KOPT-K1 (cell line): Measurements from ENCODE around the gene ABCC1.
"Not testable (repeated sequence)": the region's sequence is repeated elsewhere in the genome, so short reads cannot be mapped to it uniquely, and the experiment has no call there.

Experiments used
- H3K27ac ChIP-seq: fragments of 200-600 bp; sonication (generic); 2 replicates; pipeline ENCODE4 v1.5.1; 2016; ENCODE audit warnings: antibody characterized with exemption, mild to moderate bottlenecking, low read depth, low read length; ENCODE audit not compliant: poor library complexity, severe bottlenecking
- H3K36me3 ChIP-seq: fragments of 200-600 bp; sonication (generic); 2 replicates; pipeline ENCODE4 v1.5.1; 2017; ENCODE audit warnings: antibody characterized with exemption, mild to moderate bottlenecking, low read length, moderate library complexity; ENCODE audit not compliant: insufficient read depth
- H3K9me3 ChIP-seq: fragments of 200-600 bp; sonication (generic); 2 replicates; pipeline ENCODE4 v1.5.1; 2017; ENCODE audit warnings: antibody characterized with exemption, low read length, mild to moderate bottlenecking; ENCODE audit not compliant: insufficient read depth, poor library complexity, severe bottlenecking

Gene ABCC1

DNA sequence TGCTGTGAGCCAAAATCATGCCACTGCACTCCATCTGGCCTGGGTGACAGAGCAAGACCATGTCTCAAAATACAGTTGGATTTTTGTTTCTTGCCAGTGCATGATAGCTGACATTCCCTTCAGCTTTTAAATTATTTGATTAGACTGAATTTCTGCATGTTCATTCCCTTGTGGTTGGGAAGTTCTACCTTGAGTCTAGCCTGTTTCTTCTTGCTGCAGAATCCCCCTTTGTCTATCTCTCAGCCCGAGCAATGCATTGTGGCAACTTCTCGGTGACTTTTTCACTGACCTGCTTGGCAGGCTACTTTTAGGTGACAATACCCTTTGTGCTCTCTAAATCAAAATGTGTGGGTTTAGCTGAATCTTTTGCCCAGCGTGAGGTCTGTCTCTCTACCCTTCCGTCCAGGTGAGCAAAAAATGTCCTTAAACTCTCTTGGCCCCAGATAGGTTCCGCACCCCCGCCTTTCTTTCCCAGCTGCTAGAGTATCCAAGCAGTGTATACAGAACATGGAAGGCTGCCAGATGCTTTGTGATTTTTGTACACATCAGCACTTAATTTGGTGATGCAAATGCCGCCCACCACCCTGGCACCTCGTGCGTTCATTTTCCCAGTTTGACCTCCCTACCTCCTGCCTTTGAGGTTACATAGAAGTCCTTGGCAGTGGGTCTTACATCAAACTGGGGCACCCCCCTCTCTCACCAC, 143.7 kb downstream of the ABCC1 start:
- Histone ChIP-seq H3K36me3 (peaks cover 96% of the 10 kb centered on the region), H3K9me3 (no peaks in the 10 kb centered on the region), H3K27ac (no peak overlapping the region)

DNA sequence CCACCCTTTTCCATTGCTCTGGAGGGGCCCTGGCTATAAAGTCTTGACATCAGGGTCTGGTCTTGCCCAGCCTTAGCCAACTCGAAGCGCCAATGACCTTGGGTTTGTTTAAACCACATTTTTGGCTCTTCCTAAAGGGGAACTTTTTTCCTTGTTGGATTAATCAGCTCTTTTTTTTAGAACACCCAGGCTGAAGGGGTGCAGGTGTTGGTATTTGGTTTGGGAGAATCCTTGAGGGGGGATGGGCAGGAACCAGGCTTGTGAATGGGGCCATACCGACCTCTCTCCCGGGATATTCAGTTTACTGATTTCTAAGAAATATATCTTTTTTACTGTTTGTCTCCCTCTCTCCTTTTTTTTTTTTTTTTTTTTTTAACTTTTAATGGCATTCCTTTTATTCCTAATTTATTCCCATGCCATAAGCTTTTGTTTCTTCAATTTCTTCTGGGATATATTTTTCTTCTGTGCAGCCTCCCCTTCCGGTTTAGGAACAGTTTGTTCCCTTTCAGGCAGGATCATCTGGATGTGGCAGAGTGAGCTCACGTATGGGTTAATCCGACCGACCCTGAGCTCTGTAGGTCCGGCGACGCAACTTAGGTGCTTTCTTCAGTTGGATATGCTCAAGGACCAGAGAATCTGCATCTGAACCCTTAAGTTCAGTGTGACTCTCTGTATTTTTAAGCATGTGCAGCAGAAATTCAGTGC, 144.4 kb downstream of the ABCC1 start:
- Histone ChIP-seq H3K36me3 (peaks cover 96% of the 10 kb centered on the region), H3K27ac (no peak overlapping the region), H3K9me3 (no peaks in the 10 kb centered on the region)

GRCh38 chr16:16095646-16096045, 146.2 kb downstream of the ABCC1 start:
- Histone ChIP-seq H3K36me3 (peaks cover 96% of the 10 kb centered on the region), H3K27ac (no peak overlapping the region), H3K9me3 (no peaks in the 10 kb centered on the region)

DNA sequence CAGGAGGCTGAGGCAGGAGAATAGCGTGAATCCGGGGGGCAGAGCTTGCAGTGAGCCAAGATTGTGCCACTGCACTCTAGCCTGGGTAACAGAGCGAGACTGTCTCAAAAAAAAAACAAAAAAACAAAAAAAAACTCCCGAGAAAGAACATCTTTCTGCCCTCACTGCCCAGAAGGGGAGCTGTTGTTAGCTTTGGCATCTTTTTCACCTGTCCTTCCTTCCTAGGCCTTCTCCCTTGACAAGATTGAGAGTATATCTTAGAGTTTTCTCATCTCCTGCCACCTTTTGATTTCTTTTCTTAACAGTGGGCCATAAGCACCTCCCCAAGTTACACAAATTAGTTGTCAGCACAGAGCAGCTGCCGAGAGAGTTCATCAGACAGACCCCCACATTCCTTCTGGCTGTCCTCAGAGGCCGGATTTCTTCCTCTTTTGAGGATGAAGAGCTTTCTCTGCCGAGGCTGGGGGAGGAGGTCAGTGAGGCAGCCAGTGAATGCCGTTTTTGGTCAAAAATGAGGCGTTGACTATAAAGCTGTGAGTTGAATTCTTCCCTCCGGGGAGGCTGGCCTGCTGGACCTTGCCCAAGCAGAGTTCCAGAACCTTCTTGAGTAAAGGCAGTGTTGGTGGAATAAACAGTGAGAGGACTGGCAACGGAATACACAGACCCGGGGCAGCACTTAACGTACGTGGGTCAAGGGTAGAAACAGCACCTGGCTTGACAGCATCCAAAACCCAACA, 146.9 kb downstream of the ABCC1 start:
- Histone ChIP-seq H3K27ac (no peak overlapping the region), H3K36me3 (peaks cover 94% of the 10 kb centered on the region), H3K9me3 (no peaks in the 10 kb centered on the region)

GRCh38 chr16:16096858-16097213, 147.4 kb downstream of the ABCC1 start:
- Histone ChIP-seq H3K27ac (no peak overlapping the region), H3K36me3 (peaks cover 94% of the 10 kb centered on the region), H3K9me3 (no peaks in the 10 kb centered on the region)

GRCh38 chr16:16099320-16099719, 149.9 kb downstream of the ABCC1 start:
- H3K27ac ChIP-seq = no peak overlapping the region
- H3K36me3 ChIP-seq = peaks cover 94% of the 10 kb centered on the region

DNA sequence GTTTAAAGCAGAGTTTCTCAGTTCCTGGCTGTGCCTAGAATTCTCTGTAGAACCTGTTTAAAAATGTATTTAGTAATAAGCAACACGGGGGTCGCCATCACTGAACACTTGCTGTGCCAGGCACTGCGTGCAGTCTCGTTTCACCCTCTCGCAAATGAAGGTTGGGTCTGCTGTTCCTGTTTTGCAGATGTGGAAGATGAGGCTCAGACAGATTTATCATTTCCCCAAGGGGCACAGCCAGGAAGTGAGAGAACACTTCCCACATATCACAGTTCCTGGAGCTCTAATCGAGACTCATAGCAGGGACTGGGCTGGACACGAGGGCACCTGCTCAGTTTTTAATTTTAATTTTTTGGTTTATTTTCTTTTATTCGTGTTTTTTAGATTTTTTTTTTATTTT, 151.2 kb downstream of the ABCC1 start:
- no peaks in the 10 kb centered on the region for H3K9me3 ChIP-seq
- H3K27ac ChIP-seq = no peak overlapping the region
- H3K36me3 ChIP-seq = peaks cover 98% of the 10 kb centered on the region

More at GRCh38 chr16:16099320-16099719, 149.9 kb downstream of the ABCC1 start:
- H3K9me3 ChIP-seq = no peaks in the 10 kb centered on the region

DNA sequence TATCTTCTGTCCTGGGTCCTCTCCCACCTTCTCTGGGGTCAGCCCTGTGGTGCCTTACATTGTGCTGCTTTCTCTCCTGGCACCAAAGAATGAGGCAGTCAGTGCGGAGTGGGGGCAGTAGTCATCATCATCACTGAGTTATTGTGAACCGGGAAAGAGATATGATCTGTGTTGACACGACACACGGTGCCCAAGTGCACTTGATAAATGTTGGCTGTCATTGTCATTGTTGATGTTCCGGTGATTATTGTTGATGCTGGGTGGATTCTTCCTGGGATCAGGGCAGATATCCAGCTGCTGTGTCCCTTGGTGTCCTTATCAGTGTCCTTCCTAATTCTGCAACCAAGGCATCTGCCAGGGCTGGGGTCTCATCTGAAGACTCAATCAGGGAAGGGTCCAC, 152.2 kb downstream of the ABCC1 start:
- Histone ChIP-seq H3K27ac (no peak overlapping the region), H3K9me3 (no peaks in the 10 kb centered on the region), H3K36me3 (peaks cover 98% of the 10 kb centered on the region)

DNA sequence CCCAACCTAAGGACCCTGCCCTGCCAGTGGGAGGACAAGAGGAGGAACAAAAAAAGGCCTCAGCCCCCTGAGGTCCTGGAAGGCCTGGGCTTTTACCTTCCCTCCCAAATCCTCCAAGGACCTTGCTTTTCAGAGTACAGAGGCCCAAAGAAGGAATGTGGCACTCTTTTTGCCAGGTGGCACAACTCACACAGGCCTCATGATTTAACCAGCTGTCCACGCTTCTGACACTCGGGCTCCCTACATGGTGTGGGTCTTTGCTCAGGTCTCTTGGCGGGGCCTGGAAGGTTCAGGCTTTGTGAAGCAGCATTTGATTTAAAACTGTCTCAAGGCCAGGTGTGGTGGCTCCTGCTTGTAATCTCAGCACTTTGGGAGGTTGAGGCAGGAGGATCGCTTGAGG, 153.3 kb downstream of the ABCC1 start:
- Histone ChIP-seq H3K27ac (no peak overlapping the region), H3K36me3 (peaks cover 98% of the 10 kb centered on the region), H3K9me3 (no peaks in the 10 kb centered on the region)

- H3K36me3 ChIP-seq = peaks cover 98% of the 10 kb centered on the region
- H3K9me3 ChIP-seq, H3K27ac ChIP-seq: not testable (repeated sequence)
Observed at GRCh38 chr16:16104132-16104803, 154.9 kb downstream of the ABCC1 start.

DNA sequence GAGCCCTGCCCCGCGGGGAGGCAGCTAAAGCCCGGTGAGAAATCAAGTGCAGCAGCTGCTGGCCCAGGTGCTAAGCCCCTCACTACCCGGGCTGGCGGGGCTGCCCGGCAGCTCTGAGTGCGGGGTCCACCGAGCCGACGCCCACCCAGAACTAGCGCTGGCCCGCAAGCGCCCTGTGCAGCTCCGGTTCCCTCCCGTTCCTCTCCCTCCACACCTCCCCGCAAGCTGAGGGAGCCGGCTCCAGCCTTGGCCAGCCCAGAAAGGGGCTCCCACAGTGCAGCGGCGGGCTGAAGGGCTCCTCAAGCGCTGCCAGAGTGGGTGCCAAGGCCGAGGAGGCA, 155.4 kb downstream of the ABCC1 start:
- H3K36me3 ChIP-seq = peaks cover 98% of the 10 kb centered on the region
- not testable (repeated sequence) for H3K9me3 ChIP-seq, H3K27ac ChIP-seq

GRCh38 chr16:16105646-16106045, 156.2 kb downstream of the ABCC1 start:
- no peak overlapping the region for H3K27ac ChIP-seq
- no peaks in the 10 kb centered on the region for H3K9me3 ChIP-seq
- H3K36me3 ChIP-seq = peaks cover 98% of the 10 kb centered on the region

- no peaks in the 10 kb centered on the region for H3K9me3 ChIP-seq
- H3K36me3 ChIP-seq = peaks cover 100% of the 10 kb centered on the region
- no peak overlapping the region for H3K27ac ChIP-seq
Observed at GRCh38 chr16:16106466-16106865, 157.1 kb downstream of the ABCC1 start.

DNA sequence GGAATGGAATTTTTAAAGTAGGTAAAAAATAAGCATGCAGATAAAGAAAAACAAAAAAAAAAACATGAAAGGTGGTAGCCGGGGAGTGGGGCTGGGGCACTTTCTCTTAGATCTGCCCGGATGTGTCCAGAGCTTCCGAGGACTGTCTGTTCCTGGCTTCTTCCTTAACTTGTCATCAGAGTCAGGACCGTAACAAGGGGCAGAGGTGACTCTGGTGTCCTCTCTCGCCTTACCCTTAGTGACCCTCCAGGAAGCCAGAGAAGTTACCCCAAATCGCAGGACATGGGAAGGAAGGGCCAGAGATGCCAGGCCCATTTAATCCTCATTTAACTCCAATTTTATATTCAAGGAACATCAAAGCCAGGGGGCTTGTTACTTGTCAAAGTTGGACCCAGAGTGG, 158.4 kb downstream of the ABCC1 start:
- H3K27ac ChIP-seq = no peak overlapping the region
- H3K9me3 ChIP-seq = no peaks in the 10 kb centered on the region
- H3K36me3 ChIP-seq = peaks cover 100% of the 10 kb centered on the region

DNA sequence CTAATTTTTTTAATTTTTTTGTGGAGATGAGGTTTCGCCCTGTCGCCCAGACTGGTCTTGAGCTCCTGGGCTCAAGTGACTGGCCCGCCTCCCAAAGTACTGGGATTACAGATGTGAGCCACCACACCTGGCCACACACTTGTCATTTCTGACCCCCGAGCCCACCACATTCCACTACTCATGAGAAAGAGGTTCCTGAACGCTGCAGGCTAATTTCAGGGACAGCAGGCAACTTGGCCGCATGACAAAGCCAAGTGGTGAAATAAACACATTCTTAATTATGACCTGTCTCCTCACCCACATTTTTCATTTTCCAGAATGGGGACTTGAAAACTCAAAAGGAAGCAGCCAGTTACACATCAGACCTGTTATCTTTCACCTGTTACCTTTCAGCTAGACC, 159.3 kb downstream of the ABCC1 start:
- Histone ChIP-seq H3K36me3 (peaks cover 100% of the 10 kb centered on the region), H3K9me3 (no peaks in the 10 kb centered on the region), H3K27ac (no peak overlapping the region)
